ENCODE data around the gene PRR5L.

DNA sequence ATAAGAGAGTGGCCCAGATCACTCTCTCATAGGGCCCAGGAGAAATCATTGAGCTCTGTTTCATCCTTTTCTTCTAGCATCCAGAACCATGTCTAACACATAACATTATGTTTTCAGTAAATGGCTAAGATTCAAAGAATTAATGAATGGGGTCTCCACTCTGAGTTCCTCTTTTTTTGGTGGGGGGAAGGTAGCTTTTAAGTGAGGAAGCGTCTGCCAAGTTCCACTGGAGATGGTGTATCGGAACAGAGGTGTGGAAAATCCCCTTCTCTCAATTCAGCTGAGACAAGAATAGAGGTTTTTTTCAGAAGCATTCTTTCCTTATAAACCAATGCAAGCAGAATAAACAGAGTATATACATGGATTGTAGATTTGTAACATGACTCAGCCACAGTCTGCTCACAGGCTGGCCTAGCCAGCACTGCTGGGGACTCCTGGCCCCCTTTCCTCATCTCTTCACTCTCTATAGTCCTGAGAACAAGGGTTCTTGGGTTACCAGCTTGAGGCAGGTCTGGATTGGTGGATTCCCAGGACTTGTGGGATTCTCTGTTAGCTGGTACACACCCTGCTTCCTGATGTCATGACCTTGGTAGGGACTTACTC lies 116.8 kb downstream of the PRR5L start:
- TF ChIP-seq POLR2A (IDR thresholded peaks at IDR 0.05; ENCODE audit: low read length) (no peak), GATA1 (IDR thresholded peaks at IDR 0.05; ENCODE audit: low read depth, low read length) (no peak)

All from erythroblast (primary cell).